GM23338 (cell line): ENCODE data around the gene OCA2.

ENCODE experiments used
- CREB1 ChIP-seq: fragments of 250-450 bp; sonication (Bioruptor Pico); IDR thresholded peaks from 2 replicates; pipeline ENCODE4 v1.5.0; 2020; ENCODE audit warnings: low read depth, mild to moderate bottlenecking, moderate library complexity
- EZH2 ChIP-seq: fragments of 200-600 bp; sonication (generic); IDR thresholded peaks from one replicate; pipeline ENCODE4 v1.8.0; 2017; ENCODE audit warnings: antibody characterized with exemption, mild to moderate bottlenecking, low read depth; ENCODE audit not compliant: unreplicated experiment
- EZH2phosphoT487 ChIP-seq: fragments of 200-600 bp; sonication (generic); IDR thresholded peaks from one replicate; pipeline ENCODE4 v1.8.1; 2018; ENCODE audit warnings: antibody characterized with exemption; ENCODE audit not compliant: unreplicated experiment
- JUNB ChIP-seq: IDR thresholded peaks from one replicate; pipeline ENCODE4 v1.6.1; 2016; ENCODE audit warnings: antibody characterized with exemption; ENCODE audit not compliant: unreplicated experiment
- POLR2AphosphoS5 ChIP-seq: IDR thresholded peaks from 2 replicates; pipeline ENCODE4 v1.6.1; 2016; ENCODE audit warnings: antibody characterized with exemption, low read depth
- ZNF331 ChIP-seq: fragments of 250-450 bp; sonication (Bioruptor Pico); IDR thresholded peaks from 2 replicates; pipeline ENCODE4 v1.5.0; 2020; ENCODE audit warnings: low read depth, mild to moderate bottlenecking, moderate library complexity
- TF ChIP-seq, protein P1 (sequence below), 2 experiments: fragments of 200-600 bp in 1 of 2; sonication (generic) in 1 of 2; conservative IDR thresholded peaks; 2 replicates each; pipeline versions ENCODE4 v1.5.1 to v1.6.1; 2016 to 2017; ENCODE audit warnings: antibody characterized with exemption in 2 of 2, low read depth in 2 of 2, mild to moderate bottlenecking in 2 of 2, moderate library complexity in 1 of 2
- TF ChIP-seq, protein P2 (sequence below): IDR thresholded peaks from one replicate; pipeline ENCODE4 v1.6.1; 2018; ENCODE audit warnings: antibody characterized with exemption; ENCODE audit not compliant: unreplicated experiment
- TF ChIP-seq, protein P3 (sequence below): IDR thresholded peaks from 2 replicates; pipeline ENCODE4 v1.6.1; 2016; ENCODE audit warnings: antibody characterized with exemption

DNA sequence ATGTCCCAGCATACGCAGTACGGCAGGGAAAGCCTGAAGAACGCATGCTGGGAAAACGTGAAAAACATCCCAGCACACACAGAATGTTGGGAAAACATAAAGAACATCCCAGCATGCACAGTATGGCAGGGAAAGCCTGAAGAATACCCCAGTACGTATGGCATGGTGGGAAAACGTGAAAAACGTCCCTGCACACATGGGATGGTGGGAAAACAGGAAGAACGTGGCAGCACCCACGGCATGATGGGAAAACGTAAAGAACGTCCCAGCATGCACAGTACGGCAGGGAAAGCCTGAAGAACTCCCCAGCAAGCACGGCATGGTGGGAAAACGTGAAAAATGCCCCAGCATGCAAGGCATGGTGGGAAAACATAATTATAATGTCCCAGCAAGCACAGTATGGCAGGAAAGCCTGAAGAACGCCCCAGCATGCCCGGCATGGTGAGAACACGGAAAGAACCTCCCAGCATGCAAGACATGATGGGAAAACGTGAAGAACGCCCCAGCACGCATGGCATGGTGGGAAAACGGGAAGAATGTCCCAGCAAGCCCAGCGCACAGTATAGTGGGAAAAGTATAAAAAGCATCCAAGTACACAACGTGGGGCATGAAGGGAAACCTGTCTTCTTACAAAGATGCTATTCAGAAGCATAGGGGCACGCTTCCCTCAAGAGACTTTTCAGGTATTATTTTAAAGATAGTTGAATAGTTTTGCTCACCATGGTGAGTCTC is 128.3 kb downstream of the OCA2 start:
- TF ChIP-seq EZH2 (no peak), ZNF331 (CRISPR knock-in tag) (no peak), CREB1 (CRISPR knock-in tag) (no peak), EZH2phosphoT487 (no peak), POLR2AphosphoS5 (no peak), JUNB (no peak)
- TF ChIP-seq, protein P1, sequence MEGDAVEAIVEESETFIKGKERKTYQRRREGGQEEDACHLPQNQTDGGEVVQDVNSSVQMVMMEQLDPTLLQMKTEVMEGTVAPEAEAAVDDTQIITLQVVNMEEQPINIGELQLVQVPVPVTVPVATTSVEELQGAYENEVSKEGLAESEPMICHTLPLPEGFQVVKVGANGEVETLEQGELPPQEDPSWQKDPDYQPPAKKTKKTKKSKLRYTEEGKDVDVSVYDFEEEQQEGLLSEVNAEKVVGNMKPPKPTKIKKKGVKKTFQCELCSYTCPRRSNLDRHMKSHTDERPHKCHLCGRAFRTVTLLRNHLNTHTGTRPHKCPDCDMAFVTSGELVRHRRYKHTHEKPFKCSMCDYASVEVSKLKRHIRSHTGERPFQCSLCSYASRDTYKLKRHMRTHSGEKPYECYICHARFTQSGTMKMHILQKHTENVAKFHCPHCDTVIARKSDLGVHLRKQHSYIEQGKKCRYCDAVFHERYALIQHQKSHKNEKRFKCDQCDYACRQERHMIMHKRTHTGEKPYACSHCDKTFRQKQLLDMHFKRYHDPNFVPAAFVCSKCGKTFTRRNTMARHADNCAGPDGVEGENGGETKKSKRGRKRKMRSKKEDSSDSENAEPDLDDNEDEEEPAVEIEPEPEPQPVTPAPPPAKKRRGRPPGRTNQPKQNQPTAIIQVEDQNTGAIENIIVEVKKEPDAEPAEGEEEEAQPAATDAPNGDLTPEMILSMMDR (conservative IDR thresholded peaks at IDR 0.05; ENCODE audit: low read depth in 2 of 2), result no peak
- TF ChIP-seq, protein P2, sequence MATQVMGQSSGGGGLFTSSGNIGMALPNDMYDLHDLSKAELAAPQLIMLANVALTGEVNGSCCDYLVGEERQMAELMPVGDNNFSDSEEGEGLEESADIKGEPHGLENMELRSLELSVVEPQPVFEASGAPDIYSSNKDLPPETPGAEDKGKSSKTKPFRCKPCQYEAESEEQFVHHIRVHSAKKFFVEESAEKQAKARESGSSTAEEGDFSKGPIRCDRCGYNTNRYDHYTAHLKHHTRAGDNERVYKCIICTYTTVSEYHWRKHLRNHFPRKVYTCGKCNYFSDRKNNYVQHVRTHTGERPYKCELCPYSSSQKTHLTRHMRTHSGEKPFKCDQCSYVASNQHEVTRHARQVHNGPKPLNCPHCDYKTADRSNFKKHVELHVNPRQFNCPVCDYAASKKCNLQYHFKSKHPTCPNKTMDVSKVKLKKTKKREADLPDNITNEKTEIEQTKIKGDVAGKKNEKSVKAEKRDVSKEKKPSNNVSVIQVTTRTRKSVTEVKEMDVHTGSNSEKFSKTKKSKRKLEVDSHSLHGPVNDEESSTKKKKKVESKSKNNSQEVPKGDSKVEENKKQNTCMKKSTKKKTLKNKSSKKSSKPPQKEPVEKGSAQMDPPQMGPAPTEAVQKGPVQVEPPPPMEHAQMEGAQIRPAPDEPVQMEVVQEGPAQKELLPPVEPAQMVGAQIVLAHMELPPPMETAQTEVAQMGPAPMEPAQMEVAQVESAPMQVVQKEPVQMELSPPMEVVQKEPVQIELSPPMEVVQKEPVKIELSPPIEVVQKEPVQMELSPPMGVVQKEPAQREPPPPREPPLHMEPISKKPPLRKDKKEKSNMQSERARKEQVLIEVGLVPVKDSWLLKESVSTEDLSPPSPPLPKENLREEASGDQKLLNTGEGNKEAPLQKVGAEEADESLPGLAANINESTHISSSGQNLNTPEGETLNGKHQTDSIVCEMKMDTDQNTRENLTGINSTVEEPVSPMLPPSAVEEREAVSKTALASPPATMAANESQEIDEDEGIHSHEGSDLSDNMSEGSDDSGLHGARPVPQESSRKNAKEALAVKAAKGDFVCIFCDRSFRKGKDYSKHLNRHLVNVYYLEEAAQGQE, result no peak
- TF ChIP-seq, protein P3, sequence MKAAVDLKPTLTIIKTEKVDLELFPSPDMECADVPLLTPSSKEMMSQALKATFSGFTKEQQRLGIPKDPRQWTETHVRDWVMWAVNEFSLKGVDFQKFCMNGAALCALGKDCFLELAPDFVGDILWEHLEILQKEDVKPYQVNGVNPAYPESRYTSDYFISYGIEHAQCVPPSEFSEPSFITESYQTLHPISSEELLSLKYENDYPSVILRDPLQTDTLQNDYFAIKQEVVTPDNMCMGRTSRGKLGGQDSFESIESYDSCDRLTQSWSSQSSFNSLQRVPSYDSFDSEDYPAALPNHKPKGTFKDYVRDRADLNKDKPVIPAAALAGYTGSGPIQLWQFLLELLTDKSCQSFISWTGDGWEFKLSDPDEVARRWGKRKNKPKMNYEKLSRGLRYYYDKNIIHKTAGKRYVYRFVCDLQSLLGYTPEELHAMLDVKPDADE, result no peak
